Endodermal cell (in vitro differentiated cells): ENCODE results near the gene GALNT9. TPM values are rescaled to one million over a fixed set of nuclear protein-coding genes. Genes with fewer than 3 reads are reported as not detected.
A peak's percentile ranks its signal among the peaks of the same experiment; 100 is the strongest.

Experiments
- DNase-seq: peaks from one replicate; pipeline ENCODE4 v3.0.0-alpha.2; 2017
- H3K27ac ChIP-seq: 2 replicates; pipeline ENCODE4 v1.5.1; 2013; ENCODE audit warnings: mild to moderate bottlenecking, low read depth, low read length, moderate library complexity
- H3K27me3 ChIP-seq: 2 replicates; pipeline ENCODE4 v1.6.1; 2013; ENCODE audit warnings: mild to moderate bottlenecking, low read length, moderate library complexity; ENCODE audit not compliant: insufficient read depth, control insufficient read depth, poor library complexity, severe bottlenecking
- H3K36me3 ChIP-seq: 2 replicates; pipeline ENCODE4 v1.7.0; 2013; ENCODE audit warnings: mild to moderate bottlenecking, low read length, moderate library complexity; ENCODE audit not compliant: control insufficient read depth, insufficient read depth
- H3K4me1 ChIP-seq: one replicate; pipeline ENCODE4 v1.7.0; 2013; ENCODE audit warnings: low read length; ENCODE audit not compliant: control insufficient read depth, insufficient read depth
- H3K4me3 ChIP-seq: 2 replicates; pipeline ENCODE4 v1.5.1; 2013; ENCODE audit warnings: mild to moderate bottlenecking, low read length, moderate library complexity
- H3K9ac ChIP-seq: 2 replicates; pipeline ENCODE4 v1.6.1; 2013; ENCODE audit warnings: mild to moderate bottlenecking, low read length, moderate library complexity; ENCODE audit not compliant: poor library complexity, severe bottlenecking; ENCODE audit errors: extremely low read depth
- H3K9me3 ChIP-seq: 2 replicates; pipeline ENCODE4 v1.6.1; 2013; ENCODE audit warnings: mild to moderate bottlenecking, low read length, moderate library complexity; ENCODE audit not compliant: control insufficient read depth
- H3K27ac Mint-ChIP-seq: 2 replicates; pipeline ENCODE4 v1.8.0; 2020; ENCODE audit warnings: mixed read lengths
- H3K27me3 Mint-ChIP-seq: 2 replicates; pipeline ENCODE4 v1.8.0; 2021; ENCODE audit warnings: mild to moderate bottlenecking, mixed read lengths; ENCODE audit not compliant: insufficient read depth
- H3K36me3 Mint-ChIP-seq: 2 replicates; pipeline ENCODE4 v1.8.0; 2020; ENCODE audit warnings: low read depth, mixed read lengths
- H3K4me1 Mint-ChIP-seq: 2 replicates; pipeline ENCODE4 v1.8.0; 2020; ENCODE audit warnings: mixed read lengths
- H3K4me3 Mint-ChIP-seq: 2 replicates; pipeline ENCODE4 v1.8.0; 2020; ENCODE audit warnings: mild to moderate bottlenecking, moderate library complexity, mixed read lengths
- H3K9me3 Mint-ChIP-seq: 2 replicates; pipeline ENCODE4 v1.8.0; 2020; ENCODE audit warnings: mild to moderate bottlenecking, mixed read lengths
- WGBS, 2 experiments: methylation state at CpG; one replicate each; pipeline versions ENCODE4 v1.1.5 to v1.1.7; 2013; ENCODE audit warnings: missing lambda C conversion rate in 2 of 2, mixed read lengths in 1 of 2; ENCODE audit not compliant: insufficient coverage in 1 of 2, insufficient read length in 1 of 2; 5-methylcytosine and 5-hydroxymethylcytosine counted together
- total RNA-seq, 2 donors: library from RNA; stranded (reverse); fragmentation: NEBNext Ultra II Directional in 1 of 2; extraction: Animal tissue kit (Norgen Biotek cat#: 25700) in 1 of 2; gene quantifications; 2 replicates in 1 of 2; 3 replicates in 1 of 2; pipeline ENCODE4 v1.2.1, GENCODE V29; 2021
- TF ChIP-seq, protein P1 (sequence below): fragments of 200-600 bp; sonication (generic); conservative IDR thresholded peaks from 2 replicates; pipeline ENCODE4 v1.5.0; 2021; ENCODE audit warnings: antibody characterized with exemption, mild to moderate bottlenecking

The GALNT9 gene
- total RNA-seq, 2 donors from 2014 or later = 0.13 TPM; not detected in 1

- Mint-ChIP-seq H3K36me3 (no peaks in the 10 kb centered on the region), H3K4me3 (no peak overlapping the region), H3K4me1 (no peaks in the 10 kb centered on the region), H3K9me3 (peaks cover 8% of the 10 kb centered on the region), H3K27me3 (peaks cover 42% of the 10 kb centered on the region), H3K27ac (no peak overlapping the region)
- Histone ChIP-seq H3K27ac (no peak overlapping the region), H3K4me1 (no peaks in the 10 kb centered on the region), H3K9me3 (peaks cover 20% of the 10 kb centered on the region), H3K27me3 (no peaks in the 10 kb centered on the region), H3K9ac (no peak overlapping the region), H3K36me3 (no peaks in the 10 kb centered on the region), H3K4me3 (no peak overlapping the region)
- DNase-seq = no peak
- TF ChIP-seq, protein P1, sequence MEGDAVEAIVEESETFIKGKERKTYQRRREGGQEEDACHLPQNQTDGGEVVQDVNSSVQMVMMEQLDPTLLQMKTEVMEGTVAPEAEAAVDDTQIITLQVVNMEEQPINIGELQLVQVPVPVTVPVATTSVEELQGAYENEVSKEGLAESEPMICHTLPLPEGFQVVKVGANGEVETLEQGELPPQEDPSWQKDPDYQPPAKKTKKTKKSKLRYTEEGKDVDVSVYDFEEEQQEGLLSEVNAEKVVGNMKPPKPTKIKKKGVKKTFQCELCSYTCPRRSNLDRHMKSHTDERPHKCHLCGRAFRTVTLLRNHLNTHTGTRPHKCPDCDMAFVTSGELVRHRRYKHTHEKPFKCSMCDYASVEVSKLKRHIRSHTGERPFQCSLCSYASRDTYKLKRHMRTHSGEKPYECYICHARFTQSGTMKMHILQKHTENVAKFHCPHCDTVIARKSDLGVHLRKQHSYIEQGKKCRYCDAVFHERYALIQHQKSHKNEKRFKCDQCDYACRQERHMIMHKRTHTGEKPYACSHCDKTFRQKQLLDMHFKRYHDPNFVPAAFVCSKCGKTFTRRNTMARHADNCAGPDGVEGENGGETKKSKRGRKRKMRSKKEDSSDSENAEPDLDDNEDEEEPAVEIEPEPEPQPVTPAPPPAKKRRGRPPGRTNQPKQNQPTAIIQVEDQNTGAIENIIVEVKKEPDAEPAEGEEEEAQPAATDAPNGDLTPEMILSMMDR = peak; percentile 34
- WGBS, 2 experiments = 88 to 92% methylated on average over 22 to 26 of the region's 26 CpGs
Observed at GRCh38 chr12:132314516-132315233, 14.7 kb downstream of the GALNT9 start.

DNA sequence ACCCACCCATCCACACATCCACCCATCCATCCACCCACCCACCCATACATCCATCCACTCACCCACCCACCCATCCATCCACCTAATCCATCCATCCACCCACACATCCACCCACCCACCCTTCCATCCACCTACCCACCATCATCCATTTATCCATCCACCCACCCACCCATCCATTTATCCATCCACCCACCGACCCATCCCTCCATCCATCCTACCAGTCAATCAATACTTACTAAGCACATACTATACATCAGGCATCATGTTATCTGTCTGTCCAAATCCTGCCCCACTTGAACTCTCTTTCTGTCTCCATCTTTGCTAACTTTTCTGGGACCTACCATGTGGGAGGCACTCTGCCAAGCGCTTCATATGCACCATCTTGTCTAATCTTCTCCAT is 15.4 kb downstream of the GALNT9 start:
- H3K4me3 Mint-ChIP-seq = no peak overlapping the region
- Histone ChIP-seq H3K4me3 (no peak overlapping the region), H3K4me1 (no peaks in the 10 kb centered on the region), H3K27me3 (no peaks in the 10 kb centered on the region), H3K36me3 (no peaks in the 10 kb centered on the region), H3K27ac (no peak overlapping the region), H3K9ac (no peak overlapping the region), H3K9me3 (peaks cover 20% of the 10 kb centered on the region)
- H3K27me3 Mint-ChIP-seq = peaks cover 38% of the 10 kb centered on the region
- peaks cover 8% of the 10 kb centered on the region for H3K9me3 Mint-ChIP-seq
- H3K27ac Mint-ChIP-seq = no peak overlapping the region
- WGBS, 2 experiments = 87 to 100% methylated on average over 2 of the region's 2 CpGs
- no peaks in the 10 kb centered on the region for H3K36me3 Mint-ChIP-seq
- TF ChIP-seq, protein P1 = no peak
- no peaks in the 10 kb centered on the region for H3K4me1 Mint-ChIP-seq
- DNase-seq = no peak

GRCh38 chr12:132313182-132313581 is 16.2 kb downstream of the GALNT9 start:
- Histone ChIP-seq H3K27ac (no peak overlapping the region), H3K27me3 (no peaks in the 10 kb centered on the region), H3K4me3 (no peak overlapping the region), H3K36me3 (no peaks in the 10 kb centered on the region), H3K9me3 (peaks cover 20% of the 10 kb centered on the region), H3K9ac (no peak overlapping the region), H3K4me1 (no peaks in the 10 kb centered on the region)
- no peak for DNase-seq
- H3K27ac Mint-ChIP-seq = no peak overlapping the region
- H3K36me3 Mint-ChIP-seq = no peaks in the 10 kb centered on the region
- H3K9me3 Mint-ChIP-seq = peaks cover 8% of the 10 kb centered on the region
- H3K4me1 Mint-ChIP-seq = no peaks in the 10 kb centered on the region
- no peak overlapping the region for H3K4me3 Mint-ChIP-seq
- 87% methylated on average over 1 of the region's 1 CpG; no CpG with 5 or more reads in 1 of the 2 experiments for WGBS, 2 experiments
- peaks cover 38% of the 10 kb centered on the region for H3K27me3 Mint-ChIP-seq
- TF ChIP-seq, protein P1 = no peak
